ENCODE results near the gene CRLF2. TPM values are rescaled to one million over a fixed set of nuclear protein-coding genes. Genes with fewer than 3 reads are reported as not detected.

The CRLF2 gene
- total RNA-seq, 1 donor from 2014 or later, result not detected

DNA sequence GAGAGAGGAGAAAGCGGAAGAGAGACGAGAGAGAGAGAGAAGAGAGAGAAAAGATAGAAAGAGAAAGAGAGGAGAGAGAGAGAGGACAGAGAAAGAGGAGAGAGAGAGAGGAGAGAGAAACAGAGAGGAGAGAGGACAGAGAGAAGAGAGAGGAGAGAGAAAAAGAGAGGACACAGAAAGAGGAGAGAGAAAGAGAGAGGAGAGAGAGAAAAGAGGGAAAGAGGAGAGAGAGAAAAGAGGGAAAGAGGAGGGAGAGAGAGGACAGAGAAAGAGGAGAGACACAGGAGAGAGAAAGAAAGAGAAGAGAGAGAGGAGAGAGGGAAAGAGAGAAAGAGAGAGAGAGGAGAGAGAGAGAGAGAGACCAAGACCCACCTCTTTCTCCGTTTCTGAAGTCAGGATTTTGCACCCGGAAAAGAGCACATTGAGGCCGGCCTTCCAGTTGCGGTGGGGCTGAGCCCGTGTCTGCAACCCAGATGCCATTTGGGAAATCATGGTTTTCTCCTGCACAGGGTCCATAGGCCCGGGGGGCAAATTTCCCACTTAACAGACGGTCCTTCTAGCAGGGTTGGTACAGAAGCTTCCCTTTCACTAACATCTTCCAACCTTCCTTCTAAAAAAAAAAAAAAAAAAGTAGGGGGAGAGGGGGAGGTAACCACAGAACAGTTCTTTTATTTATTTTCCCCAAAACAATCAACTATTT lies 60.9 kb downstream of the CRLF2 start:
- intact Hi-C loops (cut with DNase I), result no loop called here
- DNase-seq (no peak), ATAC-seq (ENCODE audit: poor library complexity) (no peak)

DNA sequence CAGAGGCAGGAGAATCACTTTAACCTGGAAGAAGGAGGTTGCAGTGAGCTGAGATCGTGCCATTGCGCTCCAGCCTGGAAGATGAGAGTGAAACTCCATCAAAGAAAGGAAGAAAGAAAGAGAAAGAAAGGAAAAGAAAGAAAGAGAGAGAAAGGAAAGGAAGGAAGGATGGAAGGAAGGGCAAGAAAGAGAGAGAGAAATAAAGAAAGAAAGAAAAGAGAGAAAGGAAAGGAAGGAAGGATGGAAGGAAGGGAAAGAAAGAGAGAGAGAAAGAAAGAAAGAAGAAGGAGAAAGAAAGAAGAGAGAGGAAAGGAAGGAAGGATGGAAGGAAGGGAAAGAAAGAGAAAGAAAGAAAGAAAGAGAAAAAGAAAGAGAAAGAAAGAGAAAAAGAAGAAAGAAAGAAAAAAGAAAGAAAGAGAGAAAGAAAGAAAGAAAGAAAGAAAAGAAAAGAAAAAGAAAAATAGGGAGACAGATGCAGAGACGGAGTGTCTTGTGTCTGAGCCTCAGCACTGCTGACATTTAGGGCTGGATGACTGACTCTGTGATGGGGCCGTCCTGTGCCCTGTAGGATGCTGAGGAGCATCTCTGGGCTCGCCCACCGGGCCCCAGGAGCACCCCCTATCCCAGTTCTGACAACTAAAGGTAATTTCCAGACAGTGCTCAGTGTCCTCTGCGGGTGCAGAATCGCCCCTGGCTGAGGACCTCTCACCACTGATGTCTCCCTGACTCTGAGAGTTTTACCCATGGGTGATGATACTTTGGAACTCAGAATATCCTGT lies 61.7 kb downstream of the CRLF2 start:
- intact Hi-C loops (cut with DNase I), result no loop called here
- ATAC-seq (ENCODE audit: poor library complexity) (no peak), DNase-seq (no peak)

DNA sequence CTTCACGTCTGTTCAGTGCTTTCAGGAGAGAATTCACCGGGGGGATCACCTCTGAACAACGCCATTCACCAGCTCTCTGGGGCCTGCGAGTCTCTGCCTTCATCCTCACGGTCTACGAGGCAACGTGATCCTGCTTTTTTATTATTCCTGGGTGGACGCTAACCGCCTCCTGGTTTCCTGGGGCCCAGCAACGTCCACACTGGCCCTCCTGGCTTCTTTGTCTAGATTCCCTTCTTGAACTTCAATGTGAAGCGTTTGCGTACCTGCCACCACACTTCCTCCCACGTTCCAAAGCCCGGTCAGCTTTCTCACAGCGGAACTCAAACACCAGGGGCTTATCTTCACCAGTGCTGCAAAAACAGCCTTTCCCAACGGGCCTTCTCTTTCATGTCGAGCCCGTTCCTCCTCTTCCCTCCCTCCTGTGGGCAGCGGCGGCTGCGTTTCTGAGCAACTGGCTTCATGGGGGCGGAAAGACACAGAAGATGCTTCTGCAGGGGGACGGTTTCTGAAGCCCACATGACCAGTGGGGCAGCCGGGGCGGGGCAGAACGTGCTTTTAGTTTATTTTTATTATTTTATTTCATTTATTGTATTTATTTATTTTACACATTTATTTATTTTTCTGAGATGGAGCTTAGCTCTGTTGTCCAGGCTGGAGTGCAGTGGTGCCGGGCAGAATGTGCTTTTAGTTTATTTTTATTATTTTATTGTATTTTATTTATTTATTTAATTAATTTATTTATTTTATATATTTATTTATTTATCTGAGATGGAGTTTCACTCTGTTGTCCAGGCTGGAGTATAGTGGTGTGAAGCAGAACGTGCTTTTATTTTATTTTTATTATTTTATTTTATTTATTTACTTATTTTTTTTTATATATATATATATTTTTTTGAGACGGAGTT lies 64.6 kb downstream of the CRLF2 start:
- ATAC-seq (ENCODE audit: poor library complexity) (no peak), DNase-seq (no peak)
- intact Hi-C loops (cut with DNase I), result no loop called here

- no peak for ATAC-seq (ENCODE audit: poor library complexity)
- intact Hi-C loops (cut with DNase I), result no loop called here
- DNase-seq, result no peak
These were observed 68.2 kb downstream of the CRLF2 start for GRCh38 chrX:1144293-1144692.

Other genes with a start within 250 kb of the CRLF2 start
- gene CSF2RA, start 56.2 kb upstream of the CRLF2 start, total RNA-seq, result 2.9 TPM
- 6.4 TPM for gene IL3RA, start 124.1 kb upstream of the CRLF2 start, total RNA-seq
- gene SLC25A6, start 179.5 kb upstream of the CRLF2 start, total RNA-seq, result 141 TPM
- 31.8 TPM for gene ASMTL, start 240.3 kb upstream of the CRLF2 start, total RNA-seq